GM21360 (cell line): Measurements from ENCODE around the gene RFX4.

Experiments
- ATAC-seq: cut with Tn5 transposase; IDR thresholded peaks from one replicate; pipeline ENCODE4 v1.9.1; 2021; ENCODE audit warnings: mild to moderate bottlenecking, moderate library complexity; ENCODE audit not compliant: unreplicated experiment

RFX4 gene

DNA sequence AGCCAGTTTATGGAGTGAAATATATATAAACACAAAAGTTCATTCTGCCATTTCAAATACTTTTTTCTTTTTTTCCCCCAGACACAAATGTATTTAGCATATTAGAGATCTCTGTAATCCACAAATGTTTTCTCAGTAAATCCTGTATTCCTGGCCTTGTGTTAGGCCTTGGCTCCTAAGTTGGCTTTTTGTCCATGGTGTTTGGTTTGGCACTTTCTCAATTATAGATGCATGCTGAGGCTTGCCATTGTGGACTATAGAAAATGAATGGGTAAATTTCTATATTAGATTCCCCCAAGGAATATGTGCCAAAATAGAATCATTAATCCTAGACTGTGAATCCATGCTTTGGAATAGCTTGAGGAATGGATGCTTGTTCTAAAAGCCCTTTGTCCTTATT, 208.7 kb downstream of the RFX4 start:
- no peak for ATAC-seq

GRCh38 chr12:106794369-106794768, 211.6 kb downstream of the RFX4 start:
- ATAC-seq: no peak

DNA sequence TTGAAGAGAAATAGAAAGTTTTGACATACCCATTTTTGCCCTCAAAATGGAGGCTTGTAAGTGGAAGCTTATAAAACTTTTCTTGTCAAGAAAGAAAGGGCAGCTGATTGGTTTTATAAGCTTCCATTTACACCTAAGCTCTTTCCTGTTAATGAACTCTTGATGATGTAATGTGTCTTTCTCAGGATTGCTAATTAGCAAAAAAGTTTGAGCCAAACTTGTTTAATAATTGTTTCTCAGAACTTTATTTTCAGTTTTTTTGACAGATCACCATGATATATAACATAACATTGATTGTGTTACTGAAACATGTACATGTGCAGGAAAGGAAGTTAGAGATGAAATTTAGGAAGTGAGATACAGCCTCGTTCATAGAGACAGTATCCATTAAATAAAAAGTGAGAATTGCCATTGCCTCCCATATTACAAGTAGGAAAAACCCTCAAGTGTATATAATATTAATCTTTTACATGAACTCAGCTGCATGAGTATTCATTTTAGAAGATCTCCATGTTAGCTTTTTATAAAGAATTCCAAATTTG, 218.4 kb downstream of the RFX4 start:
- ATAC-seq: no peak

DNA sequence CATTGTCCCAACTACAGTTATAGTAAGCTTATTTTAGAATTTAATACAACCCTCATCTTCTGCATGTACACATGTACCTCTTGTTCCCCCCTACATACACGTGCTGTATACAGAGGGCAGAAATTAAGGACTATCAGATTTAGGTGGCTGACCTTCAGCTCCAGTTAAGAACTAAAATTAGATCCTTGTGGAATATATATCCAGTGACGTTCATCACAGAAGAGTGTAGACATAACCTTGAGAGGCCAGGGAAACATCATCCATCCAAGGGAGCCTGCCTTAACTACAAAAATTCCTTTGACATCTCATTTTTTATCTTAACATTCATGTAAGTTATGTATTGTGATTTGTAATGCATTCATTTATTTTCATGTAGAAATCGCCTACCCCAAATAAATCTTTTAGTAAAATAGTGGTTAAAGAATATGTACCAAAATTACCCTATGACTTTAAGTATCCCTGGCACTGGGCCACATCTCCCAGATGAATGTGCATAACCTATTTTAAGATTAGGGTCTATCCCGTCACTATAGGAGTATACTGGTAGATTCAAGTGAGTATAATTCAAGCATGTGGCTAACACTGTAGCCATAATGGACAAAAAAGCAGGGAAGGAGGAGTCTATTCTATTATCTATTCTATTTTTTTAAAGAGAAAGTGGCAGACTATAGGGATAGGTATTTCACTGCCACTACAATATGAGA, 219.2 kb downstream of the RFX4 start:
- ATAC-seq: no peak

GRCh38 chr12:106804668-106805067, 221.9 kb downstream of the RFX4 start:
- ATAC-seq: no peak
